OCI-M2 (cell line): ENCODE data around the gene MAPKAP1.

Source experiments
- DNase-seq: peaks from one replicate; lab custom pipeline; 2025; ENCODE audit not compliant: unreplicated experiment; lab: John Stamatoyannopoulos, UW

MAPKAP1 gene

DNA sequence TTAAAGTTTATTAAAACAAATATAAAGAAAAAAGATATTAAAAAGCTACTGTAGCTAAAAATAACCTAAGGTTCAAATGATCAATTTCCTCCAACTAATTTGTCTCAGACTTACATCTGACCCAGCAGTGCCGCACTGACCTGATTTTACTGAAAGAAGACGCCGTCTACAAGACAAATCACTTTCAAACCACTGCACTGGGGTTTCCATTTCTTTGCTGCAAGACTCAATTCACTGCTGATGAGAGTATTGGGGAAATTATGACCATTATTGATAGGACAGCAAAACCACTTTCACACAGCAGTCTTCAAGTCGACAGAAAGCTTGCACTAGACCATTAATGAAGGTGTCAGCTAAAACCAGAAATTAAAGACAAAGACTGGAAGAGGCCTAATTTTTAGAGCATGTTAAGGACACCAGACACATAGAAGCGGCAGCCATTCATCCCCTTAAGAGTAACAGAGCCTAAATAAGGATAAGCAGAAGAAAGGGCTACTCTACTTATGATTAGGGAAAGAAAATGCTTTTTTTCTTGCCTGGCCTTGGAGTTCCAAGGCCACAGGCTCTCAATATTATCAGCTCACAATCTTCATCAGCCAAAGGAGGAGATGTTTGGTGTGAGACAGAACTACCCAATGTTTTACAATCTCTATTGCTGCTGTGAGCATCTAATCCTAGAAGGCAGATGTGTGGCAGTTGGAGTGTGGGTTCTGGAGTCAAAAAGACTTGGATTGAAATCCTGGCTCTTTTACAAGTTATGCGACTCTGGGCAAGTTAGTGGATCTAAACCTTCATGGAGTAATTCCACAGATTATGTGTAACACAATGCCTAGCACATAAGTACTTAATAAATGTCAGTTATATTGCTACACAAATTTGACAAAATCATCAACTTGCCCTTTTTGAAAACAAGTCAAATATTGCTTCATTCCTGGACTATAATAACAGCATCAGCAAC lies 190.7 kb downstream of the MAPKAP1 start:
- no peak for DNase-seq

DNA sequence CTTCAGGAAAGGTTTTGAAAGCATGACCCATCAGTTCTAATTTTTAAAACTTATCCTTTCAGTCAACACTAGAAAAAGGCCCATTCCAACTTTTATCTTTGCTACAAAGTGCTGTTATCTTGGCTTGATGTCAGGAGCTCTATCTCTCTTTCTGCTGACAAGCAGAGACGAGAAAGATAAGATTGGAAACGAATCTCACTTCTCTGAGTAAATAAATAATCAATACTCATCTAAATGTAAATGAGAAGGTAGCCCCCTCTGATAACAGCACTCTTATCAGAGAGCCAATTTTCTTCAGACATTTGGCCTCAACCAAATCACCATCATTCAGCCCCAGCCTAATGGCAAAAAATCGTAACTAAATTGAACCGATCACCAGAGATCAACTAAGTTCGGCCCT lies 191.7 kb downstream of the MAPKAP1 start:
- DNase-seq = no peak

DNA sequence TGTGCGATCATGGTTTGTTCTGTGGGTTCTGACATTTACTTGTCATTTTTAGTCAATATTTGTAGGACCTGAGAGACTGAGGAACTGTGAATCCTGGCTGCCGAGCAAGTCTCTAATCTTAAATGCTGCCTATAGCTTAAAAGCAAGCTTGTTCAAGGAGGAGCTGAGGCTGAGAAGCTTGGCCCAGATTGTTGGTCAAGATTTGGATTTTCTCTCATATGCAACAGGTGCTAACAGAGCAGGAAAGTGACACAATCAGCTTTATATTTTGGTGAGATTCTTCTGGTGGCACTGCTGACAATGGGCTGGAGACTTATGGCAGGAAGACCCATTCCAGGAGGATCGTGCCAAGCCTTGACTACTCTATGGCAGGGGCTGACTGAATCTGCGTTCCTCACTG lies 192.5 kb downstream of the MAPKAP1 start:
- no peak for DNase-seq

DNA sequence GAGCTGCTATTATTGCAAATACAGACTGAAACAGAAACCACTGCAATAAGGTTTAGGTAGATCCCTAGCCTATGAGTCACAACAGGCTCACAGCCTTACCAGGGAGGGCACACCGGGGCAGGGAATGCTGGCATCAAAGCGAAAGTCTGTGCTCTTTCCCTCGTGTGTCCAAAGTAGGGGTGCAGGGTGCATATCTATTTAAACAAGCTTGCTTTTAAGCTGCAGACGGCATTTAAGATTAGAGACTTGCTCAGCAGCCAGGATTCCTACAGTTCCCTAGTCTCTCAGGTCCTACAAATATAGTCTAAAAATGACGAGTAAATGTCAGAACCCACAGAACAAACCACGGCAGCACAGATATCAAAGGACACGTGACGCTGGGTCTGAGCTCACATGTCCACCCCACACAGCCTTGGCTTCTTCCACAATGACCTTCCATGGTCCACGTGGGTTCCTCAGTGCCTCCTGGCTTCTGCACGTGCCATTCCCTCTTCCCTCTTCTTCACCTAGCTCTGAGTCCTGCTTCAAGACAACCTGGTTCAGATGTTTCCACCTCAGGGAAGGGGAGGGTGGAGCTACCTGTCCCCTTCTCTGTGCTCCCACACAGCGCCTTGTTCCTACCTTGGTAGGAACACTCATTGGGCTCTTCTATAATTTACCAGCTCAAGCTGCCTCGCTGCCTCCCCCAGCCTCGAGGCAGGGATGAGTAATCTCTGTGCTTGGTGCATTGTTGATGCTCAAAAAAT lies 193.2 kb downstream of the MAPKAP1 start:
- DNase-seq = no peak

DNA sequence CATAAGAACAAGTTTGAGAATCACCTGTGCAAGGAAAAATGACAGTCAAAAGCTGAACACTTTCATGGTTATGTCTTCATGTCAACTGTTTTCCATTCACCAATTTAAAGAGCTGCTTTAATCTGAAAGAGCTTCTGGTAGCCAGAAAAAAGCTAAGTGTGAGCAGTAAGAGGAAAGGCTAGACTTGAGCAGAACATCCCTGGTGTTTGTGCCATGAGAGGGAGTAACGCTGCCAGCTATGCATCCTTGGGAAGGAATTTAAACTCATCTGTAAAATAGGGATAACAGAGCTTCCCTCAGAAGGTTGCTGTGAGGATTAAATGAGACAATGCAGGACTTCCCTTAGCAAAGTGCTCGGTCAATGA lies 193.7 kb downstream of the MAPKAP1 start:
- DNase-seq = no peak

DNA sequence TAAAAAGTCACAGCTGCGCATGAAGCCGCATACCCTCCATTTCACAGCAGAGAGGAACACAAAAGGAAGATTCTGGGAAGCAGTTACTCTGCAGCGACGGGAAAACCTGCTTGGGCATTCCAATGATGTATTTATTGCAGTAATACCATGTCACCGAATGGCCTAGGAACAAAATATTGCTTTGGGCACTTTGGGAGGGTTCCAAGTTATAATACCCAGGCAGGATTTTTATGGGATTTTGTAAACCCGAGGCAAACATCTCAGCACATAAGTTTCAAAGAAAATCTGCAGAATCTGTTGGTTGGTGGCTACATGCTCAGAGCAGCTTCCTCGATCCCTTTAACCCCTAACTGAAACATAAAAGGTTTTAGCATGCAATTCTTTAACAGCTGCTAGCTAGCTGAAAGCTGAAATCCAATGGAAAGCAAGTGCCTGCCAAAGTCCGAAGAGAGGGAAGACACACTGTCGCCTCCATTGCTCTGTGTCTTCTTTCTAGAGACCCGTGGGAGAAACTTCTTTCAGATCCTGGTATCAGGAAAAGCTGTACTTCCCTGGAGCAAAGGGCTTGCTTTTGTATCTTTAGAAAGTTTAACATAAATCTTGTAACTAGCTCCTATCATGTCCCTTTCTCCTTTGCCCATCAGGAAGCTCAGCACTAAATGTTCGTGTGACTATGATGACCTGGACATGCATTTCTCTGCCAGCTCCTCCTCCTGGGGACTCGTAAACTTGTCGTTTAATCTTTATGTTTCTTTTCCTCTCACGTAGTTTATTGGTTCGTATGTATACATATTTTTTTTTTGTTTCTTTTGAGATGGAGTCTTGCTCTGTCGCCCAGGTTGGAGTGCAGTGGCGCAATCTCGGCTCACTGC lies 195.0 kb downstream of the MAPKAP1 start:
- DNase-seq = no peak

DNA sequence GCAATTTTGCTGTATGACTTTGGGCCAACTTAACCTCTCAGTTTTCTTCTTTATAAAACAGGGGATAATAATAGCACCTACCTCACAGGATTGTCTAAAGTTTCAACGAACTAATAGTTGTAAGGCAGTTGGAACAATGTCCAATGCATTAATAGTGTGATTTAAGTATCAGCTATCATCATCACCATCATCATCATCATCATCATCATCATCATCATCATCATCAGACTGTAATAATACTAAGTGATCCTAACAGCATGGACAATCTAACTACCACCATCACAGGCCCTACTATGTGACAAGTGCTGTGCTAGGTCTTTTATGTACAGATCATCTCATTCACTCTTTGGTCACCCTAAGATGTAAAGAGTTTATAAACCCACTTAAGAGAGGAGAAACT lies 196.0 kb downstream of the MAPKAP1 start:
- DNase-seq = no peak

DNA sequence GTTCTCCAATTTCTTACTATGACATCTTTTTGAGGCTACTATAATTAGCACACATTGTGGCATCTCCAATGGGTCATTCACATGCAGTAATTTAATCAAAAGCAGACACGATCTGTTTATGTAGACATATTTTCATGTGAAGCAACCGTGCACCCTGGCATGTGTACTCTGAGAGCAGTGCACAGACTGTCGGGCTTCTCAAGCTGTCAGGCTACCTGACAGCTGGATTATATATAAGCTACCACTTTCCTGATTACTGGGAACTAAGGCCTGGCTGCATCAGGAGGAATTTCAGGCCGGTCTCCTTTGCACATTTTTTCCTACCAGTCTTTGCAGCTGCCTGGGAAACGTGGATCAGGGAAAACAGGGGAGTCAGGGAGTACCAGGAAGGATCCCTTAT lies 197.5 kb downstream of the MAPKAP1 start:
- DNase-seq = no peak

DNA sequence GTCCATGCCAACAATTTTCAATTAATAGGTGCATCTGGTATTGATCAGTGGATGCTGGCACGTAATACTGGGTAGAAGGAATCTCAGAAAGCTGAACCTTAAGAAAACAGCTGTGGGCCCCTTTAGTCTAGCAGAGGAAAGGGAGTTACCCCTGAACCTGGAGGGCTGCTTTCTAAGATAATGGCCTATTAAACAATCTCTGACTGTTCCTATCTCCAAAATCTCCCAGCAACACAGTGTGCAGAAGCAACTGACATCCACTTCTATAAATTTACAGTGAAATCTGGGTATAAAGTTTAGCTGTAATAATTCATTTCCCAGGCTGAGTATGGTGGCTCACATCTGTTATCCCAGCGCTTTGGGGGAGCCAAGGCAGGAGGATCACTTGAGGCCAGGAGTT lies 198.8 kb downstream of the MAPKAP1 start:
- no peak for DNase-seq

DNA sequence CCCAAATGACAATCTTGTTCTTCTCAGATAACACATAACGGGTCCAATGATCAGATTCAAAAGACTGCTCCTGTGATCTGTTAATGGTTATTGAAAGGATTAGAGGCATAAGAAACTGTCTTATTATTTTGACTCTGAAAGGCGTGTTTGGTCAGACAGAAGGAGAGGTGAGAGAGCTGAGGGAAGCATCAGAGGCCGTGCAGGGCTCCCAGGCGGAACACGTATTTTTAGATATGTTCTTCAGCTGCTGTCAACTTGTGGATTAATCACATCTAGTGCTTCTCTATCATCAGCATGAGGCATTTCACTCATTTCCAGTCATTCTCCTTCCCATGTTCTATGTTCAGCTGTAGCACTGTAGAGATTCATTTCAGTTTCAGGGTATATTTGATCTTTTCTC lies 199.8 kb downstream of the MAPKAP1 start:
- no peak for DNase-seq

DNA sequence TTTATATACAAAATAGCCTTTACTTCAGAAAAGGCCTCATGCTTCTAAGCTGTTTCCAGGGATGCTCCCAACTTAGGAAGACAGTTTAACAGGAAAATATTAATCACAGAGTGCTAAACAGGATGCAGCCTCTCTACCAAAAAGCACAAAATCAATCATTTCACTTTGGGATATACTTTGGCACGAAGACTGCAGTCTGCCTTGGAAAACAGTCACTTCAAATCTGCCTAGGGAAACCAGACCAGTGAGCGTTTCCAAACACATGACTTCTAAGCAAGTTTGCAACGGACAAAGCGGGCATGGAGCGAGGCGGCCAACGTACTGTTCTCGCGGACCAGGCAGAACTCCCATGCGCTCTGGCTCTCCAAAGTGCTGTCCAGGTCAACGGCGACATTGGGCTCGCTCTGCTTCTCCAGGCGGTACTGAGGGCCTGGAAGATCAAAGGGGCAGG lies 201.0 kb downstream of the MAPKAP1 start:
- no peak for DNase-seq

DNA sequence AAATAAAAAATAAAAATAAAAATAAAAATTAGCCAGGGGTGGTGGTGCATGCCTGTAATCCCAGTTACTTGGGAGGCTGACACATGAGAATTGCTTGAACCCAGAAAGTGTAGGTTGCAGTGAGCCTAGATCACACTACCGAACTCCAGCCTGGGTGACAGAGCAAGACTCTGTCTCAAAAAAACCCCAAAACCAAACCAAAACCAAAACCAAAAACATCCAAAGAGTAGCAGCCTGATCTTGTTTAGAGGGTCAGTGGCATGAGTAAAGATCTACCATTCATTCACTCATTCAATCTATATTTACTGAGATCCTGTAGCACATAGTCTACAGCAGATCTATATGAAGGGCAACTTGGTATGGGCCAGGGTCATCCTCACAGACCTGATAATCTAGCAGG lies 202.4 kb downstream of the MAPKAP1 start:
- no peak for DNase-seq

DNA sequence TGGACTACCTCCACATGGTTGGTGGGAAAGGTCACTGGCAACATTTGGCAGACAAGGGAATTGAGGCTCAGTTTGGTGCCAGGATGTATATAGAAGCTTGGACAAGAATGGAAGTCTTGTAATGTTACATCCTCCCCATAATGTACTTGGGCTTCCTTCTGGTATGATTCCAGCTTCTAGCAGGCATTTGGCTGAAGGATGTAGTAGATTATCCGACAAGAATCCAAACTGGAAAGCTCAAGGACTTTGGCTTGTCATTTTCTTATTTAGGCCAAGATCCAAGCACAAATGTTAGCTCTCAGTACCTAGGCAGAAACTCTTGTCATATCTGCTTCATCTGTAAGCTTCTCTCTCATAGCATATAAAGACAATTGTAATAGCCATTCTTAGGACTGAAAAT lies 209.1 kb downstream of the MAPKAP1 start:
- DNase-seq = no peak

DNA sequence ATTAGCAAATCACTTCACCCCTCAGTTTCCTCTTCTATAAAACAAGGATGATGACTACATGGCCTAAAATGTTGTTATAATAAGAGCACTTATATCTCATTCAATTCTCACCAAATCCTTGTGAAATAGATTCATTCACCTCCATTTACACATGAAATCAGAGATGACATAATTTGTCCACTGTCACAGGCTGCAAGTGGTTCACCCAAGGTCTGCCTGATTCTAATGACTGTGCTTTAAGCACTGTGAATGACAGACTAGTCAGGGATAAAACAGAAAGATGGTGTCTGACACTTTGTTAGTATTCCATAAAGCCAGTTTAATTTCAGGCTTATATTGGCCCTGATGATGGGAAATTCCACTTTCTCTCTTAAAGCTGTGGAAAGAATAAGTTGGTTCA lies 209.5 kb downstream of the MAPKAP1 start:
- no peak for DNase-seq

DNA sequence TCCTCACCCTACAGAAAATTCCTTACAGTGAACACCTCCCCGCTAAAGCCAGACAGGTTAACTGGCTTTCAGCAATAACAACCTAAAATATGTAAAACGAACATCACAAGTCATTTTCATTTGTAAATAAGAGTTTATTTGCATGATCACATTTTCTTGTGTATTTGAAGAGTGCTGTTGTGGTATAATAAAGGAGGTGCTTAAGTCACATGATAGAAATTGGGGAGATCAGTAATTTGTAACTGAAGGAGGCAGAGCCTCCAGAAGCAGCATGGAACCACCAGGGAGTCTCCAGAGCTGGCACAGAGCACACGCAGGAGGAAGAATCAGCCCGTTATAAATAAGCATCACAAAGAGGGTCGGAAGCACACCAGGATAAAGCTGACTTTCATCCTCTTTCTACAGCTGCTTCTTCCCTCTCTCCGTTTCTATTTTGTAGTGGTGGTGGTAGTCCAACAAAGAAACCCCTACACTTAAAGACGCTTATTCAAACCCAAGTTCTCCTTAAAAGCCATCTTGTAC lies 210.6 kb downstream of the MAPKAP1 start:
- no peak for DNase-seq

DNA sequence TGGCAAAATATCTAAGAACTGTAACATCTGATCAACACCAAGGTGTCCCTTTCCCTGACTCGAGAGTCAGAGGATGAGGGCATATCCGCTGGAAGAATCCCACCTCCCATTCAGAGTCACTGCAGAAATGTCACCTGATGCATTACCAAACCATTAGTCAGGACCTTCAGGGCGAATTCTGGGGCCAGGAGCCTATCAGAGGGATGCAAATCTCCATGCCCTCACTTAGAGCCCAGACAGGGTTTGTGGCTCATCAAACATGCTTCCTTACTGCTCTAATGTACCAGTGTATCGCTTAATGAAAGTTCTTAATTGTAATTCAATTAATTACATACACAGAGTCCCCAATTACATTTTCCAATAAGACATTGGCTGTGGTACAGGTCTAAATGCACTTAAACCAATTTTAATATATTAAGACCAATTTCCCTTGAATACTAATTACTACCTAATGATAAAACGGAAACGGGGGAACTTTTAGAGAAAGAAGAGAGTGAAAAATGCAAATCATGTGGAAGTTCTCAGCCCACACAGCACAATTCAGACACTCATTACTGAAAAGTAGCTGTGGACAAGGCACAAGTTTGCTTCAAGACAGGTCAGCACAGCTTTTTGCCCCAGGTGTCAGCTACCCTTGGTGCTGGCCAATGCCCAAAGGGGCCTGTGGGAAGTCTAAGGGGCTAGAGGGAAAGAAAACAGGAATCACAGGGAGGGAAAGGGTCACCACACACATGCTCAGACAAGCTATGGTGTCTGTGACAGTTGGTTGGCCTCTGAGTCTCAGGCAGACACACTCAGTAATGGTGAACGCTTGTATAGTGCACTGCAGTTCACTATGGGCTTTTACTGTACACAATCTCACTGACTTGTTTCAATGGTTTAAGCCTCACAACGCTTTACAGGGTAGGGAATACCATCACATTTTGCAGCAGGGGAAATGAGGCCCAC lies 211.6 kb downstream of the MAPKAP1 start:
- DNase-seq = no peak

DNA sequence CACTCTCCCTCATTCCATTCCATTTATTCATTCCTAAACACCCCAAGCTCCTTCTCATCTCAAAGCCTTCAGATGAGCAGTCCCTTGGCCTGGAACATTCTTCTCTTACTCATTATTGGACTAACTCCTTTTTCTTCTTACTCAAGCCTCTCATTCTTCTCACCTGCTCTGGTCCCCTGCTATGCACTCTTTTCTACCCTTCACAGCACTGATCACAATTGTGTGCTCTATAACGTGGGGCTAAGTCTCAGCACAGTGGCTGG lies 212.4 kb downstream of the MAPKAP1 start:
- DNase-seq = no peak

DNA sequence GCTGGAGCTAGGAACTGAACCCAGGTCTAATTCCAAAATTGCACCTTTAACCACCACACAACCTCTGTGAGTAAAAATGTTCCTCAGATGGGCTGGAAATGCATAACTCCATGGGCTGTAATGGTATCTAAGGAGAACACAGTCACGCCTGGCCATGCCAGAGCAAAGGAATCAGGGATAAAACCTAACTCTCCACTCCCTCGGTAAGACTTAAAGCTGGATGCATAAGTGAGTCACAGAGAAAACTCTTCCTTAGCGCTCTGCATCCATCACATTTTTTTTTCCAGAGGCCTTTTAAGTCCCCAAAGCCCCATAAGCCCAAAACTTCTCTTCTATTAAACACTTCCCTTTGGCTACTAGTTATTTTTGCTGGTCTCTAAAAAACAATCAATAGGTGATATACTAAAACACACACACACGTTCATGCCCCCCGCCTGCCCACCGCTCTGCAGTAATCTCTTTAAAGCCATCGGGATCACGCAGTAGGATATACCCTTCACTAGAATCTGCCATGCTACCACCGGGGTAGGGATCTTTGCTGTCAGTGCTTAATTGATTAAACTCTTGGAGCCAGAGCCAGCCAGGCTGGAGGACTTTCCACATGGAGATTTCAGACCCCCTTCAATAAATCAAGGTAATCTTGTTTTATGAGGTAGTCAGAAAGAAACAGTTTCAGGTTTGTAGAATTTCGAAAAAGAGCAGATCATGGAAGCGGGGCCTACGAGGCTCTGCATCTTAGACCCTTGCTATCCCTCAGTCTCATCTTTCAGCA lies 212.9 kb downstream of the MAPKAP1 start:
- DNase-seq = no peak

DNA sequence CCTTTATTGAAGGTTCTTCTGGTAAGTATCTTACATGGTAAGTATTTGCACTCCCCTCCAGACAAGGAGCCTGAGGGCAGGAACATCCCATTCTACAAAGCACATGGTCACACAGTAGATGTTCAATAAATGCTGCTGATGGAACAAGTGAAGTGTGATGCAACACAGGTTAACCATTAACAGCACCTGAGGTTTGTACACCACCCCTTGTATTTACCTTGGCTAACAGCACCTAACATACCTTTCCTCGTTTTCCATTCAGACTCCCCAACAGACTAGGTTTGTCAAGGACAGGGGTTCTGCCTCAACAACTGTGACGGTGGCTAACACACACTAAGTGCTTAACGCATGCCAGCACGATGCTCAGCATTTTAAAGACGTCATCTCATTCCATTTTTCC lies 213.6 kb downstream of the MAPKAP1 start:
- no peak for DNase-seq

DNA sequence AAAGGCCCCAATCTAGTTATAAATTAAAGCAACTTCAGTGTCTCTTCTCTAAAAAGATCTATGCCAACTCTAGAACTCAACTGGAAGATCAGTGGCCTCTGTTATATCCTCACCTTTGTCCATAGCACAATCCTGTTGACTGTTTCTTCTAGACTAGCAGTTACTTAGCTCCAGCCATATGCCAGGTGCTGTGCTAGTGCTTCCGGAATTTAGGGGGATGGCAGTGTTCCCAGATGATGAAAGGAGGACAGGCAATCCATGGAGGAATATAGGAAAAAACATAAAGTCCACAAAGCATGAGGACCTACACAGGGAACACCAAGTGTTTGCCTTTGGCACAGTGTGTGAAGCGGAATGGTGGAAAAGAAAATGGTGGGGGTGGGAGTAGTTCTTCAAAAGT lies 214.3 kb downstream of the MAPKAP1 start:
- DNase-seq = no peak
